ENCODE data around the gene ZDHHC8.

DNA sequence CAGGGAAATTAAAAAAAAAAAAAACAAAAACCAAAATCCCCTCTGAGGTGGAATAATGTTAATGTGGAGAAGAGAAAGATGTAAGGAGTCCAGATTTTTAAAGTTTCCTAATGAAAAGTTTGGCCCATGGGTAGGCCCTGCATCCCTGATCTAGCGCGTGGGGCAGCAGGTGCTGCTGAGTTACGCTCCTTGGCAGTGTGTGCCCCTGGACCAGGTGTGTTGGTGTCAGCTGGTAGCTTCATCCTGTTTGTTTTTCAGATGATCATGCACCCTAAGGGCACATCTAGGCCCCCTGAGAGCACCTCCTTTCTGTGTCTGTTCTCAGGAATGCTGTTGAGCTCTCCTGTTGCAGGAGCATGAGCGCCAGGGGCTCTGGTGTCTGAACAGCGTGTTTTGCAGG, 44.8 kb upstream of the ZDHHC8 start:
- no peak for TF ChIP-seq CTCF (IDR thresholded peaks at IDR 0.05; ENCODE audit: low read depth, low read length, poor library complexity, severe bottlenecking)
- no peak for TF ChIP-seq EZH2phosphoT487 (IDR thresholded peaks at IDR 0.05; ENCODE audit: borderline replicate concordance, low read length)

Measured in DOHH2 (cell line).